Suprapubic skin (tissue), 4 donors: ENCODE results near the gene PCSK4. TPM values are rescaled to one million over a fixed set of nuclear protein-coding genes. Genes with fewer than 3 reads are reported as not detected.

Experiments used
- DNase-seq, 2 donors: peaks; one replicate each; pipeline ENCODE4 v3.0.0-alpha.2; 2019; ENCODE audit warnings: low spot score in 2 of 2
- H3K27ac ChIP-seq: fragments of 200-600 bp; sonication (generic); one replicate; pipeline ENCODE4 v1.5.1; 2019
- H3K27me3 ChIP-seq: fragments of 200-600 bp; sonication (generic); one replicate; pipeline ENCODE4 v1.5.1; 2019
- H3K36me3 ChIP-seq: fragments of 200-600 bp; sonication (generic); one replicate; pipeline ENCODE4 v1.5.1; 2019
- H3K4me1 ChIP-seq: fragments of 200-600 bp; sonication (generic); one replicate; pipeline ENCODE4 v1.5.1; 2019
- H3K4me3 ChIP-seq: fragments of 200-600 bp; sonication (generic); one replicate; pipeline ENCODE4 v1.5.1; 2019; ENCODE audit warnings: mild to moderate bottlenecking
- H3K9me3 ChIP-seq: fragments of 200-600 bp; sonication (generic); one replicate; pipeline ENCODE4 v1.5.1; 2019
- EP300 ChIP-seq: sonication (generic); formaldehyde crosslinking; IDR thresholded peaks from one replicate; pipeline ENCODE4 v1.6.1; 2017; ENCODE audit warnings: antibody characterized with exemption
- POLR2A ChIP-seq, 2 donors: fragments of 450-650 bp; IDR thresholded peaks; one replicate each; pipeline ENCODE4 v1.6.1; 2017; ENCODE audit warnings: antibody characterized with exemption in 2 of 2, mild to moderate bottlenecking in 2 of 2, moderate library complexity in 2 of 2
- POLR2AphosphoS5 ChIP-seq, 3 donors: sonication (generic); formaldehyde crosslinking; IDR thresholded peaks; one replicate each; pipeline ENCODE4 v1.6.1; 2017; ENCODE audit warnings: antibody characterized with exemption in 3 of 3
- WGBS: methylation state at CpG from one replicate; pipeline ENCODE4 v1.1.5; 2018; 5-methylcytosine and 5-hydroxymethylcytosine counted together
- total RNA-seq, 4 donors: library from RNA; depleted of rRNA; stranded (reverse); fragments of >200 nt; gene quantifications; one replicate each; pipeline ENCODE4 v1.1.0, GENCODE V29; 2016
- TF ChIP-seq, protein P1 (sequence below), 2 donors: fragments of 200-600 bp in 1 of 2; fragments of 450-650 bp in 1 of 2; sonication (generic) in 1 of 2; IDR thresholded peaks; one replicate each; pipeline ENCODE4 v1.5.1; 2016 to 2019; ENCODE audit warnings: antibody characterized with exemption in 2 of 2, mild to moderate bottlenecking in 1 of 2, moderate library complexity in 1 of 2

PCSK4 gene
- total RNA-seq, 4 donors from 2014 or later: 1.4 to 6.6 (median 3.8) TPM

DNA sequence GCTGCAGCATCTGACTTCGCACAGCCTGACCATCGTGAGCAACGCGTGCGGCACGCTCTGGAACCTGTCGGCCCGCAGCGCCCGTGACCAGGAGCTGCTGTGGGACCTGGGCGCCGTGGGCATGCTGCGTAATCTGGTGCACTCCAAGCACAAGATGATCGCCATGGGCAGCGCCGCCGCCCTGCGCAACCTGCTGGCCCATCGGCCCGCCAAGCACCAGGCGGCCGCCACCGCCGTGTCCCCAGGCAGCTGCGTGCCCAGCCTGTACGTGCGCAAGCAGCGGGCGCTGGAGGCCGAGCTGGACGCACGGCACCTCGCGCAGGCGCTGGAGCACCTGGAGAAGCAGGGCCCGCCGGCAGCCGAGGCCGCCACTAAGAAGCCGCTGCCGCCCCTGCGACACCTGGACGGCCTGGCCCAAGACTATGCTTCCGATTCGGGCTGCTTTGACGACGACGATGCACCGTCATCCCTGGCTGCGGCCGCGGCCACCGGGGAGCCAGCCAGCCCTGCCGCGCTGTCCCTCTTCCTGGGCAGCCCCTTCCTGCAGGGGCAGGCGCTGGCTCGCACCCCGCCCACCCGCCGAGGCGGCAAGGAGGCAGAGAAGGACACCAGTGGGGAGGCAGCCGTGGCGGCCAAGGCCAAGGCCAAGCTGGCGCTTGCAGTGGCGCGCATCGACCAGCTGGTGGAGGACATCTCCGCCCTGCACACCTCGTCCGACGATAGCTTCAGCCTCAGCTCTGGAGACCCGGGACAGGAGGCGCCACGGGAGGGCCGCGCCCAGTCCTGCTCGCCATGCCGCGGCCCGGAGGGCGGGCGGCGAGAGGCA is 24.7 kb downstream of the PCSK4 start:
- 24% methylated on average over 9 of the region's 83 CpGs for WGBS
- H3K27ac ChIP-seq: no peak overlapping the region
- TF ChIP-seq, protein P1, sequence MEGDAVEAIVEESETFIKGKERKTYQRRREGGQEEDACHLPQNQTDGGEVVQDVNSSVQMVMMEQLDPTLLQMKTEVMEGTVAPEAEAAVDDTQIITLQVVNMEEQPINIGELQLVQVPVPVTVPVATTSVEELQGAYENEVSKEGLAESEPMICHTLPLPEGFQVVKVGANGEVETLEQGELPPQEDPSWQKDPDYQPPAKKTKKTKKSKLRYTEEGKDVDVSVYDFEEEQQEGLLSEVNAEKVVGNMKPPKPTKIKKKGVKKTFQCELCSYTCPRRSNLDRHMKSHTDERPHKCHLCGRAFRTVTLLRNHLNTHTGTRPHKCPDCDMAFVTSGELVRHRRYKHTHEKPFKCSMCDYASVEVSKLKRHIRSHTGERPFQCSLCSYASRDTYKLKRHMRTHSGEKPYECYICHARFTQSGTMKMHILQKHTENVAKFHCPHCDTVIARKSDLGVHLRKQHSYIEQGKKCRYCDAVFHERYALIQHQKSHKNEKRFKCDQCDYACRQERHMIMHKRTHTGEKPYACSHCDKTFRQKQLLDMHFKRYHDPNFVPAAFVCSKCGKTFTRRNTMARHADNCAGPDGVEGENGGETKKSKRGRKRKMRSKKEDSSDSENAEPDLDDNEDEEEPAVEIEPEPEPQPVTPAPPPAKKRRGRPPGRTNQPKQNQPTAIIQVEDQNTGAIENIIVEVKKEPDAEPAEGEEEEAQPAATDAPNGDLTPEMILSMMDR (IDR thresholded peaks at IDR 0.05): peak in 1 of 2 donors; percentile 56
- no peak for TF ChIP-seq EP300
- TF ChIP-seq POLR2AphosphoS5 (IDR thresholded peaks at IDR 0.05): no peak
- TF ChIP-seq POLR2A (IDR thresholded peaks at IDR 0.05): no peak
- no peaks in the 10 kb centered on the region for H3K9me3 ChIP-seq
- H3K4me1 ChIP-seq: peaks cover 54% of the 10 kb centered on the region
- no peak for DNase-seq
- peaks cover 56% of the 10 kb centered on the region for H3K27me3 ChIP-seq
- peaks cover 9% of the 10 kb centered on the region for H3K36me3 ChIP-seq
- peak overlapping the region; percentile 19 for H3K4me3 ChIP-seq

DNA sequence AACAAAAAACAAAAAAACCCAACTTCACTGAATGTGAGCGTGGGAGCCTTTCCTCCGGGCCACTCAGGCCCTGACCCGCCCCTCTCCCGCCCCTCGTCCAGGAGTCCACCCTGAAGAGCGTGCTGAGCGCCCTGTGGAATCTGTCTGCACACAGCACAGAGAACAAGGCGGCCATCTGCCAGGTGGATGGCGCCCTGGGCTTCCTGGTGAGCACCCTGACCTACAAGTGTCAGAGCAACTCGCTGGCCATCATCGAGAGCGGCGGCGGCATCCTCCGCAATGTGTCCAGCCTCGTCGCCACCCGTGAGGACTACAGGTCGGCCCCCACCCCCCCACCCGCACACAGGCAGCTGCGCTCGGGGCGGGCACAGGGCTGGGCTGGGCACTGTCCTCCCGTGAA is 28.3 kb downstream of the PCSK4 start:
- Histone ChIP-seq H3K27me3 (peaks cover 43% of the 10 kb centered on the region), H3K27ac (no peak overlapping the region), H3K9me3 (no peaks in the 10 kb centered on the region), H3K4me1 (peaks cover 25% of the 10 kb centered on the region), H3K4me3 (no peak overlapping the region), H3K36me3 (peaks cover 15% of the 10 kb centered on the region)
- WGBS: 77% methylated on average over 4 of the region's 24 CpGs
- TF ChIP-seq EP300 (no peak), POLR2A (IDR thresholded peaks at IDR 0.05) (no peak), POLR2AphosphoS5 (IDR thresholded peaks at IDR 0.05) (no peak)
- TF ChIP-seq, protein P1 (IDR thresholded peaks at IDR 0.05): no peak
- DNase-seq: no peak

DNA sequence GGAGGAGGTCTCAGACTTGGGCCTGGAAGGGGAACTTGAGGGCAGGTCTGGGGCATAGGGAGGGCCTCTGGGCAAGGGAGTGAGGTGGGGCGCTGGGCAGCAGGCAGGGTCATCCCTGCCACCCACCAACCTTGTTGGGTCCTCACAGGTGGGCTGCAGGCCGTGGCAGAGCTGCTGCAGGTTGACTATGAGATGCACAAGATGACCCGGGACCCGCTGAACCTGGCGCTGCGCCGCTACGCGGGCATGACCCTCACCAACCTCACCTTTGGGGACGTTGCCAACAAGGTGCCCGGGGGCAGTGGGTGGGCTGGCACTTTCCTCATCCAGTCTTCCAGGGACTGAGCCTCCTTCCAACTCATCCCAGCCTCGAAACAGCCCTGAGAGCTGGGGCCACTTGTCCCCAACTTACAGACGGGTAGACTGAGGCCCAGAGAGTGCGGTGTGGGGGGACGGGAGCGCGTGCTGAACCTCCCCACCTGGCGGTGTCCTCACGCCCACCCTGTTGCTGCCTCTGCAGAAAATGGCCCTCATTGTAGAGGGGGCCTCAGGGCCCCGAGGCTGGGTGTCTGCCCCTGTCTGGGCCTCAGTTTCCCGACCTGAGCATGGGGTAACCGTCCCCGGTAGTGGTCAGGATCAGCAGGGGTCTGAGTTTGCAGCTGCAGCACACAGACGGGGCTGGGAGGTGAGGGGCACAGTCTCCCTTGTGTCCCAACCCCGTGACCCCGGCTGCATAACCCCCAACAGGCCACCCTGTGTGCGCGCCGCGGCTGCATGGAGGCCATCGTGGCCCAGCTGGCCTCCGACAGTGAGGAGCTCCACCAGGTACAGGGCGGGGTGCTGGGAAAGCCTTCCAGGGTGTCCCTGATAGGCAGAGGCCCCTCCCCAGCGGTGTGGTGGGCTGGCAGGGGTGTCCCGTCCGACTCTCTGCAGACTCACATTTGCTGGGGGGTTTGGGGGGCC is 29.8 kb downstream of the PCSK4 start:
- no peak for DNase-seq
- peaks cover 15% of the 10 kb centered on the region for H3K36me3 ChIP-seq
- TF ChIP-seq POLR2A (IDR thresholded peaks at IDR 0.05) (no peak), POLR2AphosphoS5 (IDR thresholded peaks at IDR 0.05) (no peak), EP300 (no peak)
- TF ChIP-seq, protein P1 (IDR thresholded peaks at IDR 0.05): no peak
- no peaks in the 10 kb centered on the region for H3K9me3 ChIP-seq
- peaks cover 43% of the 10 kb centered on the region for H3K27me3 ChIP-seq
- WGBS: 93% methylated on average over 11 of the region's 36 CpGs
- H3K27ac ChIP-seq: no peak overlapping the region
- no peak overlapping the region for H3K4me3 ChIP-seq
- H3K4me1 ChIP-seq: peaks cover 23% of the 10 kb centered on the region

DNA sequence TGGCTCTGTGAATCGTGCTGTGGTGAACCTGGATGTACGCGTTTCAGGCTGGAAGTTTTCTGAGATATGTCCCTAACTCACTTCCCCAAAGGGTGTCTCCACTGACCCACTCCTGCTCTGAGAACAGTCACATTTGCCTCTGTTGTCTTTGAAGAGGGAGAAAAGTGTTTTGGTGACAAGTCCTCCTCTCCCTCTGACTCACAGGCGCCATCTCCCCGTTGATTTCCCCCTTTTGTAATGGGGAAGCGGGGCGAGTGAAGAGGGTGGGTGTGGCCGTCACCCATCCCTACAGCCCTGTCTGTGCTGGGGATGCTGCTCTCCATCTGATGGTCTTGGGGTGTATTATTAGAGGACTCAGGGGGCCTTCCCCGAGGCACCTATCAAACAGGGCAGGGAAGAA is 30.7 kb downstream of the PCSK4 start:
- H3K27me3 ChIP-seq: peaks cover 40% of the 10 kb centered on the region

More for the DNA sequence above, 30.7 kb downstream of the PCSK4 start:
- H3K27ac ChIP-seq: no peak overlapping the region
- H3K36me3 ChIP-seq: peaks cover 15% of the 10 kb centered on the region
- no peak for DNase-seq
- no peaks in the 10 kb centered on the region for H3K9me3 ChIP-seq
- TF ChIP-seq, protein P1 (IDR thresholded peaks at IDR 0.05): no peak
- TF ChIP-seq POLR2A (IDR thresholded peaks at IDR 0.05): no peak
- no peak for TF ChIP-seq EP300
- no peak for TF ChIP-seq POLR2AphosphoS5 (IDR thresholded peaks at IDR 0.05)
- WGBS: 83% methylated on average over 8 of the region's 9 CpGs
- no peak overlapping the region for H3K4me3 ChIP-seq
- peaks cover 27% of the 10 kb centered on the region for H3K4me1 ChIP-seq
